Loucy (cell line): ENCODE data around the gene DIPK1A.

Experiments
- CTCF ChIP-seq: fragments of 200-600 bp; sonication (generic); conservative IDR thresholded peaks from 2 replicates; pipeline ENCODE4 v1.5.1; 2014; ENCODE audit warnings: mild to moderate bottlenecking, antibody characterized with exemption, low read length
- EZH2phosphoT487 ChIP-seq: fragments of 200-600 bp; IDR thresholded peaks from 2 replicates; pipeline ENCODE4 v1.6.1; 2018; ENCODE audit warnings: antibody characterized with exemption, mild to moderate bottlenecking, moderate library complexity, borderline replicate concordance

GRCh38 chr1:92989253-92989652, 28.0 kb upstream of the DIPK1A start:
- TF ChIP-seq CTCF (no peak), EZH2phosphoT487 (no peak)
